ENCODE results near the gene CSRNP2.
"Not testable (repeated sequence)": the region's sequence is repeated elsewhere in the genome, so short reads cannot be mapped to it uniquely, and the experiment has no call there.

GRCh38 chr12:51078346-51078745, 5.0 kb downstream of the CSRNP2 start:
- TF ChIP-seq CTCF (IDR thresholded peaks at IDR 0.05 in 4 of 5, conservative IDR thresholded peaks at IDR 0.05 in 1 of 5); POLR2A (IDR thresholded peaks at IDR 0.05): not testable (repeated sequence)
